ENCODE data around the gene GAB4. TPM values are rescaled to one million over a fixed set of nuclear protein-coding genes. Genes with fewer than 3 reads are reported as not detected.
"Not testable (repeated sequence)": the region's sequence is repeated elsewhere in the genome, so short reads cannot be mapped to it uniquely, and the experiment has no call there.

Gene GAB4
- total RNA-seq, 1 donor from 2014 or later = not detected

DNA sequence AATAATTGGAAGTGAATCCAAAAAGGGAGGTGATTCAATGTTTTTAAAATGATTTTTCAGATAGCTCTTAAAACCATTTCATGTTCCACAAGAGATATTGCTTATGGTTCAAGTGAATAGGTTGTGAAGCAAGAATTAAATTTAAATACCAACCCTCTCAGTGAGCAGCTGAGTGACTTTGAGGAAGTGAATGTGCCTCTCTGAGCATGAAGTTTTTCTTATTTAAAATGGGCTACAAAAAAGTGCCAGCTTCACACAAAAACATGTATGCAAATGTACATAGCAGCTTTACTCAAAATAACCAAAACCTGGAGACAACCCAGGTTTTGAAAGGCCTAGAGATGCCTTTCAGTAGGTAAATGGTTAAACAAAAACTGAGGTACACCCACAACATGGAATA, 35.5 kb upstream of the GAB4 start:
- TF ChIP-seq, protein P1, sequence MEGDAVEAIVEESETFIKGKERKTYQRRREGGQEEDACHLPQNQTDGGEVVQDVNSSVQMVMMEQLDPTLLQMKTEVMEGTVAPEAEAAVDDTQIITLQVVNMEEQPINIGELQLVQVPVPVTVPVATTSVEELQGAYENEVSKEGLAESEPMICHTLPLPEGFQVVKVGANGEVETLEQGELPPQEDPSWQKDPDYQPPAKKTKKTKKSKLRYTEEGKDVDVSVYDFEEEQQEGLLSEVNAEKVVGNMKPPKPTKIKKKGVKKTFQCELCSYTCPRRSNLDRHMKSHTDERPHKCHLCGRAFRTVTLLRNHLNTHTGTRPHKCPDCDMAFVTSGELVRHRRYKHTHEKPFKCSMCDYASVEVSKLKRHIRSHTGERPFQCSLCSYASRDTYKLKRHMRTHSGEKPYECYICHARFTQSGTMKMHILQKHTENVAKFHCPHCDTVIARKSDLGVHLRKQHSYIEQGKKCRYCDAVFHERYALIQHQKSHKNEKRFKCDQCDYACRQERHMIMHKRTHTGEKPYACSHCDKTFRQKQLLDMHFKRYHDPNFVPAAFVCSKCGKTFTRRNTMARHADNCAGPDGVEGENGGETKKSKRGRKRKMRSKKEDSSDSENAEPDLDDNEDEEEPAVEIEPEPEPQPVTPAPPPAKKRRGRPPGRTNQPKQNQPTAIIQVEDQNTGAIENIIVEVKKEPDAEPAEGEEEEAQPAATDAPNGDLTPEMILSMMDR (IDR thresholded peaks at IDR 0.05; ENCODE audit: borderline replicate concordance) = no peak
- DNase-seq = no peak
- no peaks in the 10 kb centered on the region for H3K9me3 ChIP-seq (replicated peaks)
- H3K4me3 ChIP-seq = no peak overlapping the region
- intact Hi-C loops (cut with micrococcal nuclease) = no loop called here
- peaks cover 16% of the 10 kb centered on the region for H3K27me3 ChIP-seq (ENCODE audit: low read depth)
- H3K27ac ChIP-seq (replicated peaks) = no peak overlapping the region
- H3K36me3 ChIP-seq = peaks cover under 1% of the 10 kb centered on the region
- H3K4me1 ChIP-seq = no peaks in the 10 kb centered on the region

DNA sequence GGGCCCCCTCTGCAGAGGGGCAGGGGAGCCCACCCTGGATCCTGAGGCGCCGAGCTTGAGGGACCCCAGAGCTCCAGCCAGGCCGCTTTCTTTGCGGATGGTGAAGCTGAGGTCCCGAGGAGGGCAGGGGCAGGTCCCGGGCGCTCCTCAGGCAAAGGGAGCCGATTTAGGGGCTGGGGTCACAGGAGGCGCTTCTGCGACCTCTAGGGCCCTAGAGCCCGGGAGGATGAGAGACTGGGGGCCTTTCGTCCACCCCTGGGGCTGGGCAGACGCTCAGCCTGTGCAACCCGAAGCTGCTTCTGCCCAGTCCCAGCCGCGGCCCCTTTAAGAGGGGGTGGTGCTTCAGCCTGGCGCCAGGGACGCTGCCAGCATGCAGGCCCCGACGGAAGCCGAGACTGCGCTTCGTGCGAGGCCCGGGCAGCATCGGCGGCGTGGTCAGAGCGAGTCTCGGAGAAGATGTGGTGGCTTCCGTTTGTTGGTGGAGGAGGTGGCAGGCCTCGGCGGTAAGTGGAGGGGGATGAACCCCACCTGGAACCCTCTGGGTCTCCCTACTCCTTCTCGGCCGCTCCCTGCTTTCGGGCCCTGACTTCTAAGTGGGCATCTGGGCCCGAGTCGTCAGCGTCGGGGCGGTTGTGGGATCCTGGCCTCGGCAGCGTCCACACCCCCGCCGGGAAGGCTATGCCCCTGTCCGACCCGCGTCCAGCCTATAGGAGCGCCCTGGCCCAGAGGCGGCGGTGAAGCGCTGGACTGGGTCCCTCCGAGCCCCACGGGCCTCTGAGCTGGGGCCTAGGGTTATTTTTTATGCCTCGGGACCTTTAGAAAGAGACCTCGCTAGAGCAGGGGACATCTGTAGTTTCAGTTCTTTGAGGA, 29.1 kb upstream of the GAB4 start:
- intact Hi-C loops (cut with micrococcal nuclease); DNase-seq: not testable (repeated sequence)

DNA sequence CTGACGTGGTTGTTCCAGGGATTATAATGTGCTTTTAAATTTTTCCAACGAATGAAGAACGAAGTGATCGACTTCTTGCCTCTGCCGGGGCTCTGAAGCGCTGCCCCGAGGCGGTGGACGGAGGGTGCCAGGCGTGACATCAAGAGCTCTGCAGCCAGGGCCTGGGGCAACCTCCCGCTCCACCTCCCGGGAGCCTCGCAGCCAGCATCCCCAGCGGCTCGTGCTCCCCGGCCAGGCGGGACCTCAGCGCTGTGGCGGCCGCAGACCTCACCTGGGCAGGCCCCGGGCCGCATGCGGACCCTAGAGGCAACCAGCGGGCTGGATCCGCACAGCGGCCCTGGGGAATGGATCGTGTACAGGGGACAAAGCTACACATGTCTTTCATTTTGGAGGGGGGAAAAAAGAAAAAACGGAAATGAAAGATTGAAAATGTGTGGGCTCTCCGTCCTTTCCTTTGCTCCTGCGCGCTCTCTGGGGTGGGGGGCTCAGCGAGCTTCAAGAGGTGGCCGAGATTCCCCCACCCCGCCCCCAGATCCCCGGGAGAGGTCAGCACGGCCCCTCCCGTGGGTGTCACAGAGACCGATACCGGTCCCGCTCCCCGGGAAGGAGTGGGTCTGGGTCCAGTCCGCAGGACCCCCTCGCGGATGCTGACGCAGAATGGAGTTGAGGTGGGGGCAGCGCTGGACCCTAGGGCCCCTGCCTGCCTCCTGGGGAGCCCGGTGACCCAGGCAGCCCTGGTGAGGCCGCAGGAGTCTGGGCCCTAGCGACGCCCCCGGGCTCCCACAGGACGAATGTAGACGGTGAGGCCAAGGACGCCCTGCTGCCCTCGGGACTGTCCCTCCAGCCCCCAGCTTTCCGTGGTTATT, 28.2 kb upstream of the GAB4 start:
- peaks cover 38% of the 10 kb centered on the region for H3K27me3 ChIP-seq (ENCODE audit: low read depth)
- peak overlapping the region; percentile 63 for H3K27ac ChIP-seq (replicated peaks)
- H3K36me3 ChIP-seq; H3K9me3 ChIP-seq (replicated peaks); H3K4me1 ChIP-seq; intact Hi-C loops (cut with micrococcal nuclease): not testable (repeated sequence)
- peak; percentile 25 for DNase-seq
- H3K4me3 ChIP-seq = peak overlapping the region; percentile 62

More for the DNA sequence above, 29.1 kb upstream of the GAB4 start:
- Histone ChIP-seq H3K4me3 (peak overlapping the region; percentile 62), H3K27ac (replicated peaks) (peak overlapping the region; percentile 63), H3K27me3 (ENCODE audit: low read depth) (peaks cover 37% of the 10 kb centered on the region)
- H3K4me1 ChIP-seq; H3K9me3 ChIP-seq (replicated peaks); H3K36me3 ChIP-seq: not testable (repeated sequence)

DNA sequence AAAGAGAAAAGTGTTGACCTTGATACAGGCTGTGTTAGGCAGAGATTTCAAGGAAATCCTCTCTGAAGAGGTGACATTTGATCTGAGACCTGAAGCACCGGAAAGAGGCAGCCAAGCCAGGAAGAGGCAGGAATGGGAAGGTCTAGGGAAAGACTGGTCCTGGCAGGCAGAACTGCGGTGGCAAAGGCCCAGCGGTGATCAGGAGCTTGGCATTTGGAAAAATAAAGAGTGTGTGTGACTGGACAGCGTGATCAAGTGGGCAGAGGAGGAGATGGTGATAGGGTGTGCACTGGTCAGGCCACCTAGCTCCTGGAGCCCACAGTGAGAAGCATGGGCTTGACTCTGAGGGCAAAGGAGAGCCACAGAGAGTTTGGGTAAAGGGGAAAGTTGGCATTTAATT, 27.2 kb upstream of the GAB4 start:
- intact Hi-C loops (cut with micrococcal nuclease) = no loop called here
- peaks cover 38% of the 10 kb centered on the region for H3K27me3 ChIP-seq (ENCODE audit: low read depth)
- peaks cover 5% of the 10 kb centered on the region for H3K4me1 ChIP-seq
- peak overlapping the region; percentile 62 for H3K4me3 ChIP-seq
- DNase-seq = no peak
- H3K36me3 ChIP-seq = no peaks in the 10 kb centered on the region
- H3K9me3 ChIP-seq (replicated peaks) = no peaks in the 10 kb centered on the region
- H3K27ac ChIP-seq (replicated peaks) = no peak overlapping the region
- TF ChIP-seq, protein P1 (IDR thresholded peaks at IDR 0.05; ENCODE audit: borderline replicate concordance) = no peak

DNA sequence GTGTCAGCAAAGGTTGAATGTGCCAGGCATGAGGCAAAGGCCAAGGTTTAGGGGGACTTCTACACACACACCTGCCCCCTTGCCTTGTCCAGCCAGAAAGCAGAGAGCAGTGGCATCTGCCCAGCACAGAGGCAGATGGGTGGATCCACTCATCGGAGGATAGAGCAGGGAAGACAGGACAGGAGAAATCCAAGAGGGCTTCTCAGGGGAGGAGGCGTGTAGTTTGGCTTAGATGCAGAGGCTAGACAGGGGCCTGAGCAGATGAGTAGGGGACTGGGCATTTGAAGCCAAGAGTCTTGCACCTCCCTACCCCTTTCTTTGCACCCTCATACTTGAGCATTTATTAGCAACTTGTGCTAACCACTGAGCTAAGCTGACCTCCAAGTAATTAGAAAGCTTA, 26.5 kb upstream of the GAB4 start:
- DNase-seq; H3K4me3 ChIP-seq; H3K4me1 ChIP-seq; H3K36me3 ChIP-seq; H3K27ac ChIP-seq (replicated peaks); intact Hi-C loops (cut with micrococcal nuclease); H3K9me3 ChIP-seq (replicated peaks): not testable (repeated sequence)
- H3K27me3 ChIP-seq (ENCODE audit: low read depth) = peaks cover 38% of the 10 kb centered on the region

- H3K27ac ChIP-seq (replicated peaks); H3K36me3 ChIP-seq; H3K4me1 ChIP-seq; H3K4me3 ChIP-seq; H3K9me3 ChIP-seq (replicated peaks); intact Hi-C loops (cut with micrococcal nuclease); DNase-seq: not testable (repeated sequence)
- peaks cover 35% of the 10 kb centered on the region for H3K27me3 ChIP-seq (ENCODE audit: low read depth)
These were observed 24.3 kb upstream of the GAB4 start for GRCh38 chr22:17032277-17032676.

- DNase-seq; H3K27me3 ChIP-seq (ENCODE audit: low read depth); H3K36me3 ChIP-seq; intact Hi-C loops (cut with micrococcal nuclease); H3K27ac ChIP-seq (replicated peaks); H3K4me1 ChIP-seq; H3K4me3 ChIP-seq: not testable (repeated sequence)
- H3K9me3 ChIP-seq (replicated peaks) = peaks cover 16% of the 10 kb centered on the region
These were observed 16.4 kb upstream of the GAB4 start for GRCh38 chr22:17024380-17024779.

GRCh38 chr22:17015552-17015951, 7.5 kb upstream of the GAB4 start:
- H3K4me1 ChIP-seq; DNase-seq; H3K27ac ChIP-seq (replicated peaks); H3K9me3 ChIP-seq (replicated peaks); intact Hi-C loops (cut with micrococcal nuclease); H3K4me3 ChIP-seq; H3K36me3 ChIP-seq: not testable (repeated sequence)
- peaks cover 62% of the 10 kb centered on the region for H3K27me3 ChIP-seq (ENCODE audit: low read depth)

DNA sequence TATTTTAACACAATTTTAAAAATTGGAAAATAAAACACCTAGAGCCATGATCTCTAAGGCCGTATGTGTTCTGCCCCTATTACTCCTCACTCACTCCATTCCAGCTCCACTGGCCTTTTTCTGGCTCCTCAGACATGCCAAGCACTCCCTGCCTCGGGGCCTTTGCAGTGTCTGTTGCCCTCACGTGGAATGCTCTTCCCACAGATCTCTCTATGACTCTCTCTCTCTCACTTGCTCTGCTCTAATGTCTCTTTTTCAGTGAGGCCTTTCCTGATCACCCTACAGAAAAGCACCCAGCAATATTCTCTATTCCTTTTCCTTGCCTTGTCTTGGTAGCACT, 6.0 kb upstream of the GAB4 start:
- intact Hi-C loops (cut with micrococcal nuclease); H3K9me3 ChIP-seq (replicated peaks); DNase-seq; H3K36me3 ChIP-seq; H3K4me3 ChIP-seq; H3K4me1 ChIP-seq; H3K27ac ChIP-seq (replicated peaks): not testable (repeated sequence)
- peaks cover 68% of the 10 kb centered on the region for H3K27me3 ChIP-seq (ENCODE audit: low read depth)

Data from left ventricle myocardium inferior (tissue), 1 donor.